Stimulated activated CD4-positive, alpha-beta T cell treated with anti-CD3 and anti-CD28 coated beads, Interleukin-1b, Interleukin-23, amount 100 ng/mL, for 1 hour (primary cell): ENCODE measurements around the gene MAP4K5.
"Not testable (repeated sequence)": the region's sequence is repeated elsewhere in the genome, so short reads cannot be mapped to it uniquely, and the experiment has no call there.

Experiments used
- DNase-seq, 2 donors: peaks; one replicate each; pipeline ENCODE4 v3.0.0-alpha.2; 2020; ENCODE audit warnings: low read depth in 2 of 2

MAP4K5 gene

GRCh38 chr14:50532502-50533240 is at the start of gene MAP4K5:
TSS of gene MAP4K5 (minus strand) at chr14:50532569. CDS start at chr14:50532049, 520 bp downstream.
- DNase-seq = peak; percentile 68 to 79

DNA sequence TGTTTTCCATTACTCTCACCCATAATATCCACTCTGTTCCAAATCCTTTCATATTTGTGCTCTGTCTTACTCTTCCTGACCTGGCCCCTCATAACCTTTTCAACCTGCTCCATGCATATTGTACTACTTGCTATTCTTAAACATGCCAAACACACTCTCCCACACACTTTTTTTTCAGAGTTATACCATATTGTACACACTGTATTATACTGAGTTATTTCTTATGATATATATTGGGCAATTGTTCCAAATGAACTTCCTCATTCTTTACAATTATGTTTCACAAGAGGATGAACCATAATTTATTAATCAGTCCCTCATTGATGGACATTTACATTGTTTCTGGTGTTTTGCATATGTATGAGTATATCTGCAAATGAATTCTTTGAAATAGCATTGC is 46.1 kb upstream of the MAP4K5 start:
- DNase-seq = no peak

DNA sequence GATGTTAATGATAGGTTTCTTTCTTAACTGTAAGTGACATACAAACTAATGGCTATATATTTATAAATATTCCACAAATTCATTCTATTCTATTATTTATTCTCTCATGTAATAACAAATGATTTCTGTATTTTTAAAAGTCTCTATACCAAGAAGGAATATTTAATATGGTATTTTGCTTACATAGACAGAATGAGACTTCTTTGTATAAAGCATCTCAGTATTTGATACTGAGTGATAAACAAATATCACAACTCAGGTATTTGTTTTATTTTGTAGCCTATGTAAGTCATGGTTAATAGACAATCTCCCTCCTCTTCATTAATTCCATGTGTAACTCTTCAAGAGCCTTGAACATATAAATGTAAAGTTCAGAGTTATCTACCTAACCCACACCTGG is 45.6 kb upstream of the MAP4K5 start:
- no peak for DNase-seq

DNA sequence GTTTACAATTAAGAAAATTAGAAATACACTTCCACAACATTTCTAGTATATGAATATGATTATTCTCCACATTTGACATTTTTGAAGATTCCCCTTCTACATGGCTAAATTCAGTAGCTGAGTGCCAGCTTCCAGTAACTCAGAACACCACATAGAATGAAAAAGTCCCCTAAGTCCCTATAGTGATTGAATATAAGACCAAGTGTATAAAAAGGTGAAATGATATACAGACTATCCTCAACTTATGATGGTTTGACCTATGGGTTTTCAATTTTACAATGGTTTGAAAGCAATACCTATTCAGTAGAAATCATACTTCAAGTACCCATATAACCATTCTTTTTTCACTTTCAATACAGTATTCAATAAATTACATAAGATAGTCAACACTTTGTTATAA is 43.4 kb upstream of the MAP4K5 start:
- DNase-seq = no peak

DNA sequence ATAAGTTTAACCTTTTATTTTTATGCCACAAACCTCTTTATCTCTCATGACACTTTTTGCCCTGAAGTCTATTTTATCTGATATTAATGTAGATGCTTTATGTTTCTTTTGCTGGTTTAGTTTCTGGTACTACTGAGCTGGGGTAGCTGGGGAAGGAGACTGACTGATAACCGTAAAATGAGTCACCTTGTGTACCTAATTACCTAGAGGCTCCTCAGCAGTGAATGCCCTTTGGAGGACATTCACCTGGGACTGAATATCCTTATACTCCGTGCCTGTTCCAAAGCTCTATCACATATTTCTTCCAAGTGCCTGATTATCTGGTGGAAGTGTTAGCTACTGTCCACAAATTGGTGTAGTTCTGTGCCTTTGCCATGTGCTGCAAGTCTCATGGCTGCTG is 41.5 kb upstream of the MAP4K5 start:
- DNase-seq = no peak

DNA sequence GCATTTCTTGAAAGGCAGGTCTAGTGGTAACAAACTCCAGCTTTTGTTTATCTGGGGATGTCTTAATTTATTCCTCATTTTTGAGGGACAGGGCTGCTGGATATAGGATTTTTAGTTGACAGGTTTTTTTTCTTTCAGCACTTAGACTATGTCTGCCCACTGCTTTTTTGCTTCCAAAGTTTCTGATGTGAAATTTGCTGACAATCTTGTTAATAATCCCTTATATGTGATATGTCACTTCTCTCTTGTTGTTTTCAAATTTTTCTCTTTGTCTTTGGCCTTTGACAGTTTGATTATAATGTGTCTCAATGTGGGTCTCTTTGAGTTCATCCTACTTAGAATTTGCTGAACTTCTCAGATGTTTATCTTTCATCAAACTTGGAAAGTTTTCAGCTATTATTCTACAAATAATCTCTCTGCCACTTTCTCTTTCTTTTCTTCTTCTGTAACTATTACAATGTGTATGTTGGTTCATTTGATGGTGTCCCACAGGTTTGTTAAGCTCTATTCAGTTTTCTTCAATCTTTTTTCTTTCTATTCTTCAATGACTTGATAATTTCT is 37.4 kb upstream of the MAP4K5 start:
- no peak for DNase-seq

DNA sequence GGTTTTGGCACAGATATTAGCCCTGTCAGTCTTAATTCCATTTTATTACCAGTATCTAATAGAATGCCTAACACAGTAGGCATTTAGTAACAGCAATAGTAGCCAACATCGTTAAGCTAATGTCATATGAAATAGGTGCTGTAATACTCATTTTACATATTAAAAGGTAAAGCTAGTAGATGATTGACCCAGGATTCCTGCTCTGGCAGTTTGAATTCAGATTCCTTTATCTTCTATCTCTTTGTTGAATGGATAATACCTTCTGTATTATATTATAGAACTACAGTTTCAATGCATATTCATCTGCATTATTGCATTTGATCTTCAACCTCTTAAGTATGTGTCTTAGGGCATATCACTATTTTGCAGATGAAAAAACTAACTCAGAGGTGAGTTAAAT is 30.5 kb upstream of the MAP4K5 start:
- no peak for DNase-seq

DNA sequence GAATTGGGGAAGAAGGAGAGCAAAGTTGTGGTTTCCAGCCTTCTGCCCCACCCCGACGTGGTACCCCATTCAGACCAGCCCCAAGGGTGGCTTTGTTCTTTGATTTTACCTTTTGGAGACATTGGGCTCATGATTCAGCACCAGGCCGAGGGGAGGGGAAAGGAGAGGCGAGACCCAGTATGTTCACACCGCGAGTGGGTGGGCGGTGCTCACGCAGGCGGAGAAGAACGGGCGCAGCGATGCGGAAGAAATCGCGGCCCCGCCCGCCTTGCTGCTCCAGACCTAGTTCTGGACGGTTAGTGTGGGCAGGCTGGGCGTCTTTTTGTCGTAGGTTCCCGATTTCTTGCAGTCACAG is 28.5 kb upstream of the MAP4K5 start:
- peak in 1 of 2 donors; percentile 22 for DNase-seq

GRCh38 chr14:50559990-50560930 is 27.9 kb upstream of the MAP4K5 start, which contains the start of gene ATL1:
TSS of gene ATL1 (plus strand) at chr14:50560145. CDS start at chr14:50560266, 121 bp downstream.
- DNase-seq = peak in 1 of 2 donors; percentile 10

- not testable (repeated sequence) for DNase-seq
These were observed 20.4 kb upstream of the MAP4K5 start for GRCh38 chr14:50552796-50553195.

DNA sequence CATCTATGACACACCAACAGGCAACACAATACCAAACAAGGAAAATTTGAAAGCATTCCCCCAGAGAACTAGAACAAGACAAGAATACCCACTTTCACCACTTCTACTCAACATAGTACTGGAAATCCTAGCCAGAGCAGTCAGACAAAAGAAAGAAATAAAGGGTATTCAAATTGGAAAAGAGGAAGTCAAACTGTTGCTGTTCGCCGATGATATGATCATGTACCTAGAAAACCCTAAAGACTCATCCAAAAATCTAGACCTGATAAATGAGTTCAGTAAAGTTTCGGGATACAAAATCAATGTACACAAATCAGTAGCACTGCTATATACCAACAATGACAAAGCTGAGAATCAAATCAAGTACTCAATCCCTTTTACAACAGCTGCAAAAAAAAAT is 19.5 kb upstream of the MAP4K5 start:
- no peak for DNase-seq

DNA sequence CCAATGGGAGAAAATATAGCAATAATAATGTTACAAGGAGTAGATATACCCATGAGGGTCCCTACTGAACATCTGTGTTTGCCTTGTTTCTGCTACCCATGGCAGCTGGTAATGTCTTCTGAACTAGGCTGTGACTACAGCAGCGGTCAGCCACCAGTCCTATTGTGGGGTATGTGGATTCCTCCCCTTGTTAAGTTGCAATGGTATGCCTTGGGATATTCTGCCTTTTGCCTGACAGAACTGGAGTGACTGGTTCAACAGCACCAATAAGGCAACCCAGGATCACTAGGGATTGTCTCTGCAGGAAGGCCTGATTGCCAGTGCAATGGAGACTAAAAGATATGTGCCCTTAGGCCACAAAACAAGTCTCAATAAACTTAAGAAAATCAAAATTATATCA is 17.9 kb upstream of the MAP4K5 start:
- DNase-seq = no peak

DNA sequence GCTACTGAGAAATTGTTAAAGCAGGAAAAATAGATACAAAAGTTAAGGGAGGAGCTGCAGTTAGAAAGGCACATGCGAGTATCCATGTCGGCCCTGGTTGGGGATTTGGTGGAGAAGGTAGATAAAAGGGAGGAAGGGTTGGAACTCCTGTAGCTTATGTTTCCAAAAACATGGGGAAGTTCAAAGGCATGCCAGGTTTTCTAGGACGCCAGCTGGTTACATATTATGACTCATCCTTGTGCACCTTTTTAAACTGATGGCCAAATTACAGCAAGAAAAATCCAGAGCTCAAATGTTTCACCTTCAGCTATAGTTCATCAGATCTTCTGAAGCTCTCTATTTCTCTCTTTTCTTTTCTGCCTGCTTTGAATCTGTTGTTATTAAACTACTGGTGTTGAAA is 13.2 kb upstream of the MAP4K5 start:
- no peak for DNase-seq

GRCh38 chr14:50544911-50545310 is 12.5 kb upstream of the MAP4K5 start:
- DNase-seq = no peak

- DNase-seq = no peak
These were observed 10.6 kb upstream of the MAP4K5 start for GRCh38 chr14:50542941-50543418.

GRCh38 chr14:50541159-50541567 is 8.8 kb upstream of the MAP4K5 start:
- DNase-seq = no peak

DNA sequence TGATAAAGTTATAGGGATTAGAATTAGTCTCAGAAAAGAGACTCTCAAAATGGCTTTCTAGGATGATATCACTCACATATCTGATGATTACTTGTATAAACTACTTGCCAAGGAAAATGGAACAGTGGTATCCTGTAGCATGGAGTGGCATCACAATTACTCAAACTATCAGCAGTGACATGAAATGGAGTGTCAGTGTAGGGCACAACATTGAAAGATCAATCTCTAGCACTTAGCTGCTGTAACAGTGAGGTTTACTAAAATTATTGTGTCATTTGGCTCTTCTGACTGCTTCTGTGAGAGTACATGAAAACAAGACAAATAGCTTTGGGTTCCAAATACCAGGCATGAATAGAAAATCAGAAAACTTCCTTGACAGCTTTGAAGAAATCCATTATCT is 6.7 kb upstream of the MAP4K5 start:
- no peak for DNase-seq

GRCh38 chr14:50538034-50538433 is 5.7 kb upstream of the MAP4K5 start:
- DNase-seq = not testable (repeated sequence)

GRCh38 chr14:50534997-50535396 is 2.6 kb upstream of the MAP4K5 start:
- DNase-seq = no peak

GRCh38 chr14:50534416-50534815 is 2.0 kb upstream of the MAP4K5 start:
- DNase-seq = no peak

GRCh38 chr14:50533806-50534205 is 1.4 kb upstream of the MAP4K5 start:
- DNase-seq = no peak

GRCh38 chr14:50533241-50533705 is 904 bp upstream of the MAP4K5 start:
- DNase-seq = no peak
